Measurements from ENCODE around the gene ANAPC10.
"Not testable (repeated sequence)": the region's sequence is repeated elsewhere in the genome, so short reads cannot be mapped to it uniquely, and the experiment has no call there.

ANAPC10 gene, protein sequence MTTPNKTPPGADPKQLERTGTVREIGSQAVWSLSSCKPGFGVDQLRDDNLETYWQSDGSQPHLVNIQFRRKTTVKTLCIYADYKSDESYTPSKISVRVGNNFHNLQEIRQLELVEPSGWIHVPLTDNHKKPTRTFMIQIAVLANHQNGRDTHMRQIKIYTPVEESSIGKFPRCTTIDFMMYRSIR

DNA sequence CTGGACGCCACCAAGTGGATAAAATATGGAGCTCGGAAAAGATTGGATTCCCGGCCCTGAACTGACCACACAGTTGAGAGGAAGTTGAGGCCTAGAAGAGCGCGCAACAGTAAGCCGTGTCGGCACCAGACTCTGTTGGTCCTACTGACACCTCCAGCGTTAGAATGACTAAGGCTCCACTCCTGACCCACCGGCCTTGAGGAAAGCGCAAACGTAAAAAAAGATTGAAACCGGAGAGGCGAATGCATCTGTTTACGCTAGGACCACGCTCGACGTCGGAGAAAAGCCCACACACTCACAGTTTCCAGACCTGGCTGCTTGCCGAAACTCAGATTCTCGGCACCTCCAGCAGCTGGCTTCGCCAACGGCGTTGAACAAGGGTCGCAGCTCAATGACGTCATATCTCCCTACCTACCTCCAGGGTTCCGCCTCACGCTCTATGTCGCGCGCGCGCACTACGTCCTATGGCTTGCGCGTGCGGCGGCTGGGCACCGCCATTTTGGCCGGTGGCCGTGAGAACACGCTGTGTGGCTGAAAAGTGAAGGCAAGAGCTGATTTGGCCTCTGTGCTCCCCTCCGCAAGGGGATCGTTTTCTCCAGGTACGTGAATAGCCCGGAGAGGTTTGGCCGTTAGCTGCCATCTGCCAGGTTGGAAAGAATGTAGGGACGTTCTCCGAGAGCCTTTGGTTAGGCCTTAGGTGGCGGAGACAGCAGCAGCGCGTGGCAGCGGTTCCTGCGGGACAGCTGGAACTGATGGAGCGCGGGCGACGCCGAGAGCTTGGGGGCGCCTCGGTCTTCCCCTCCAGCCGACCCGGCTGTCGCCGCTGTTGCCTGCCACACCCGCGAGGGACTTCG is at the start of gene ANAPC10, which contains the start of gene ABCE1:
Gene ANAPC10 (minus strand): TSS at position 376 of the 854 bp plus-strand sequence. CDS start 2,097 bp downstream, outside the sequence.
Gene ABCE1 (plus strand): TSS at position 491 of the 854 bp plus-strand sequence. CDS start 6,102 bp downstream, outside the sequence.
- peak; percentile 87 for DNase-seq

DNA sequence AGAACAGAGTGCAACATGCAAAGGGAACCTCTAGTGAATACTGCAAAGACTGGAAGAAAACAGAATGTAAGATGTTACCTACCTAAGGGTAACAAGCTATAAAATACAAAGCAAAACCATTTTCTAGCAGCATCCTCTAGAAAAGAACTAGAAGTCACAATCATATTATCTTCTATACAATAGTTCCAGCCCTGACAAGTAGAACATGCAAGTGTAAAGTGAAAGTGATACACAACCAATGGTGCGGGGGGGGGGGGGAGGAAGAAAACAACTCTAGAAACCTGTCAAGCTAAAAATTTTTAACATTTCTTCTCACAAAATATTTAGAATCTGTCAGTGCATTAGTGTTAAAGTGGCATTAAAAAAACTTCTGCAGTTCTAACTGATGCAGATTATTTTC is 38.2 kb upstream of the ANAPC10 start:
- not testable (repeated sequence) for DNase-seq

DNA sequence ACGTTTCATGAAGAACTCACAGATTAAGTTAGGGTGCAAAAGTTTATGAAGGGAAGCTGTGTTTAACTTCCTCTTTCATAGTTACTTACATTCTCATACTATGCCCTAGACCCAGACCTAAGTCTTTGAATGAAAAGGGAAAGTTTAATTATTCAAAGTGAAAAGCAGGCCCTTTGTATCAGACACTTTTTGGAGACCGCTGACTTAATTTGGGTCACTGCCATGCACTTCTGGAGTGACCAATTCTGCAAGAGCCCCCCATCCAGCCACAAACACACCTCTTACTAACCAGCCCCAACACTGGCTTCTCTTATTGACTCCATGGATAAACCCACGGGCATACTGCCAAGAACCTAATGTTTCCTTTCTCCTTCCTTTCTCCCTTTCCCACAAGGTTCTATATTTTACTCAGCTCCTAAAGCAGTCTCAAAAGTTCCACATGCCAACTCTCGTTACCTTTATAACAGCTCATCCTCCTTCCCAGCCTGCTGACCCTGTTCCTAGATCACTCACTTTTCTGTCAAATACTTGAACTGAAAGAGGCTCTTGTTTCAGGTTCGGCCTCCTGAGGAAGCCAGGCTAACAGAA is 34.6 kb upstream of the ANAPC10 start:
- no peak for DNase-seq

DNA sequence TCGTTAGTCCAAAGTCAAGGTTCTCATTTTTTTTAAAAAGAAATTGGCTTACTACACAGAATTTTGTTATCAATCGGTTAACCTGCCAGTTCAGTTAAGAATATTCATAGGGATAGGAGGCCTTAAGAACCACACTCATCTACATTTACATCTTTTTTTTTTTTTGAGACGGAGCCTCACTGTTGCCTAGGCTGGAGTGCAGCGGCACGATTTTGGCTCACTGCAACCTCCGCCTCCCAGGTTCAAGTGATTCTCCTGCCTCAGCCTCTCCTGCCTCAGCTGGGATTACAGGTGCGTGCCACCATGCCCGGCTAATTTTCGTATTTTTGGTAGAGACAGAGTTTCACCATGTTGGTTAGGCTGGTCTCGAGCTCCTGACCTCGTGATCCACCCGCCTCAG is 33.9 kb upstream of the ANAPC10 start:
- no peak for DNase-seq

DNA sequence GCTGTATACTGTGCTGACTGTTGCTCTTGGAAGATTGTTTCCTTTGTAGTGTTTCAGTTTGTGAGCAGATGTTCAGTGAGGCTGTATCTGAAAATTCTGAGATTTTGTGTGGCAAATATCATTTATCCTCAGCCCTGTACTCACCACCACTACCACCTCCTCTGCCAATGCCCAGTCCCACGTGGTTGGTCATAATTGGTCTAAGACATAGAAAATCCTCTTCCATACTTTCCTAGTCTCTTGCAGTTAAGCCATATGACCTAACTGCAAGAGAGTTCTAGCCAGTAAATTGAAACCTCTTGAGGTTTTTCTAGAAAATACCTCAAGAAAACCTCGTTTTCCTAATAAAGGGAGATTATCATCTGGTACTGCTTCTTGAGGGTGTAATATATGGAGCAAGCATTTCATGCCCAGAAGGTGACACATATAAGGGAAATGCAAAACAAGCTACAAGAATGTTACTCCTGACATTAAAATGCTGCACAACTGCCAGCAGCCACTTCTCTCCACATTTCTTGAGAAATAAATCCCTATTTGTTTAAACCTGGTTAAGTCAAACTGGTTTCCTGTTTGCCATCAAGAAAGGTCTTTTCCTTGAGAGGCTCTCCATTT is 32.9 kb upstream of the ANAPC10 start:
- no peak for DNase-seq

DNA sequence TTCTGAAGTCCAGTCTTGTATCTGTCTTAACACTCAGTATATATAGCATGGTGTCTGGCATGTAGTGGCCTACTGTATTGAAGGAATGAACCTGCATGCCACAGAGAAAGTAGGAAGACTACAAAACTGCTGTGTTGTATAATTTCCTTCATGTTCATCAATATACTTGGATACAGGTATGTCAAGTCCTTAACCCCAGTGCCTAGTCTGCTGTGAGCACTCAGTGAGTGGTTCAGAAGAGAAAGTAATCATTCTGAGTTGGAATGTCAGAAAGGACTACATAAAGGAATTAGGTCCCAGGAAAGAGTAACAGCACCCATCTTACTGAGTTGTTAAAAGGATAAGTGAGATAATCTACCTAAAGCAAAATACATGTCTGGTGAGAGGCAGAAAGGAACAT is 32.1 kb upstream of the ANAPC10 start:
- no peak for DNase-seq

DNA sequence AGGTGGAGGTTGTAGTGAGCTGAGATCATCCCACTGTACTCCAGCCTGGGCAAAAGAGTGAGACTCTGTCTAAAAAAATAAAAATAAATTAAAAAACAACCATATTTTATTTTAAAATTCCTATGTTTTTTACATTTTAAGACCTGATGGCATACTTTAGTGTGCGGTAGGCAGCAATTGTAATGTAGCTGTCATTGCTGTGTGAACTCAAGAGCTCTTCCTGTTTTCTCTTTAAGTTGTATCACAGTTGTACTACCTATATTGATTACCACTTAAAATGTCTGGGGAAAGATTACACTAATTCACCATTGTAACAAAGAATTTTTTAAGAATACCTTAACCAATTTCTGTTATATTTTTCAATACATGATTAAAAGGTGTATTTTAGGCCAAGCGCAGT is 27.4 kb upstream of the ANAPC10 start:
- DNase-seq: no peak

DNA sequence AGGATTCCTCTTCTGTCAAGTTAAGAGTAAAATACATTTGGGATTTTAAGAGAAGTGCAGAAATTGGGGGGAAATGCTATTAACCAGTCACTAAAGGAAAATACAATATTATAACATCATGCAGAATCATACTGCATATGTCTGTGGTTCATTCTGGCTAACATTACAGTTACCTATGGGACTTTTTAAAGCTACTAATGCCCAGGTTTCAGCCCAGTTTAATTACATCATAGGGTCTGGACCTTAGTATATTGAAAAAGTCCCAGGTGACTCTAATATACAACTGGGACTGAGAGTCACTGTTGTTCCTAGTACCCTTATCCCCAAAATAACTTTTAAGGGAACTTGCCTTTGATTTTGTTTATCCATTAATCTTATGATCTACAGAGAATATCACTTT is 10.1 kb upstream of the ANAPC10 start:
- DNase-seq: no peak

DNA sequence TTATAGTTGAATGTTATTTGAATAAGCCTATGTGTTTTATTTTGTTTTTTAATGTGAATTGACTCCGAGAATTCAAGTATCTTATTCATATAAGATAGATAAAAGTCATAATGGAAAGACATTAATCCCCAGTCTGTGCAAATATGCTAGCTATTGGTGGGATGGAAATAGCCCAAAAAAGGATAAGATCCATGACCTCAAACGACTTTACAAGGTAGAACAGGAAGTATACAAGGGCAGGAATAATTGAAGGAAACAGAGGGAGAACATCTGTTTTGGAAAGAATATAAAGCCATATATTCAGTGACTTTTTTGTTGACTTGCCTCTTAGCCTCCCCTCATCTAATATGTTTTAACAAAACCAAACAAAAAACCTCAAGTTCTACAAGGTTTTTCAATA is 9.1 kb upstream of the ANAPC10 start:
- DNase-seq: no peak

DNA sequence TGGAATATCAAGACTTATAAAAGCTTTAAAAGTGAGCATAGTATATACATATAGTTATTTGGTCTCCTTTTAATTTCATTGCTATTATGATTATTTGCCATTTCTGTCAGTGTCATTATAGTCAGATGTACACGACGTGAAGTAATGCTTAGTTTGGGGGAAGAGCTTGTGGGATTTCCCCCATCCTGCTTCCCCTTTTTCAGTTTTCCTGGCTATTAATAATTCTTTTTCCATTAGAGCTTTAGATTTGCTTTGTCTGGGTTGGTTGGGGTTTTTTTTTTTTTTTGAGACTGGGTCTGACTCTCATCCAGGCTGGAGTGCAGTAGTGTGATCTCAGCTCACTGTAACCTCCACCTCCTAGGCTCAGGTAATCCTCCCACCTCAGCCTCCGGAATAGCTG is 5.5 kb upstream of the ANAPC10 start:
- no peak for DNase-seq

DNA sequence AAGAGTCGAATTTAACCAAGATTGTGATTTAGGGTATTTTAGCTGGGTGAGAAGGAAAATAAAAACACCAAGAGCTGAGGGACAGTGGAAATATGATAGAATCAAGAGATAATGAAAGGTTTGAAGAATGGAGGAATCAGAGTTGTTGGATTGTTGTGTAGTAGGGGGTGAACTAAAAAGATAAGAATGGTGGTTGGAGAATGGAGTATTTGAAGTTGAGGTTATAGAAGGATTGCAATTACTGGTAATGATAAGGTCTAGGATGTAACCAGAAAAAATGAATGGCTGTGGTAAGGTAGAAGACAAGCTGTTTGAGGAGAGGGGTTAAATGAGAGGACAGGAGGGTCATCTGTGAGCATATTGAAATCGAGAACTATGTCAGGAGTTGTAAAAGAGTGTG is 4.6 kb upstream of the ANAPC10 start:
- DNase-seq: no peak

DNA sequence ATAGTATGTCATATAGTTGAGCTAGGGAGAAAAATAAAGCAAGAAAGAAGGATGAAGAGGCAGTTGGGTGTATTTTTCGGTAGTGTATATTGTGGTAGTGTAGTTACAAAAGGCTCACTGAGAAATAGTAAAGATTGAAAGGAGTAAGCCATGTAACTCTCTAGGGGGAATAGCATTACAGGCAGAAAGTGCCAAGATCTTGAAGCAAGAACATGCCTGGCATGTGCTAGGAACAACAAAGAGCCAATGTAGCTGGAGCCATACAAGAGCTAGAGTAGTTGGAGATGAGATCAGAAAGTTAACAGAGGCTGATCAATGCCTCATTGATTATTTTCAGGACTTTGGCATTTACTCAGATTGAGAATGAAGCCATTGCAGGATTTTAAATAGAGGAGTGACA is 3.1 kb upstream of the ANAPC10 start:
- DNase-seq: no peak

DNA sequence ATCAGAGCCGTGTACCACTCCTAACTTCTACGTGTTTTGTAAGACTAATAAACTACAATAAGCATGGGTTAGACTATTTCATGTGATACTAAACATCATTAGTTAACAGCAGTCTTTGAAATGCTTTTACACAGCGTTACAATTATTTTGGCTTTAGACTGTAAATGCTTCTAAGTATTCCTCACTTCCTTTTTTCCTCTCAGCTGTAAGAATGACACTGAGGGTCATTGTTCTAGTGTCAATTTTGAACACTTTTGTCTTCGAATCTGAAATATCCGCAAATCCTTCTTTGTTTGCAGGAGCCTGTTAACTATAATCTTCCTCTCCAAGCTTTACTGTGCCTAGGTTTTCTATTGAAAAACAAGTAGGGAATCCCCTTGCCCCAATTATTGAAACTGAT is 1.7 kb upstream of the ANAPC10 start:
- no peak for DNase-seq

DNA sequence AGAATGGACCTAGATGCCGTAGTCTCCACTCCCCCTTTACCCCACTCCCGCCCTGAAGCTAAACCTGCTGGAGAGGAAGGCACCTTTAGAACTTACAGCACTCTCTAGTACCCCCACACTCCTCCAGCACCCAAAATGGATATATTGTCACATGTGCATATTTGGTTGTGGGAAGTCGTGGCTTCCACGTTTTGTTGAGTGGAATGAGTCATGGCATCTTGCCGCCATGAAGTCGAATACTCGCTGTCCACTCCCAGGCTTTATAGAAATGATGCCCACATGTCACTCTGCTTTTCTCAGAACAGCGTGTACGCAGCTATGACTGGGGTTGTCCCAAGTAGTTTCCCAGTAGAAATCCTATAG is 660 bp upstream of the ANAPC10 start:
- DNase-seq: peak; percentile 3

DNA sequence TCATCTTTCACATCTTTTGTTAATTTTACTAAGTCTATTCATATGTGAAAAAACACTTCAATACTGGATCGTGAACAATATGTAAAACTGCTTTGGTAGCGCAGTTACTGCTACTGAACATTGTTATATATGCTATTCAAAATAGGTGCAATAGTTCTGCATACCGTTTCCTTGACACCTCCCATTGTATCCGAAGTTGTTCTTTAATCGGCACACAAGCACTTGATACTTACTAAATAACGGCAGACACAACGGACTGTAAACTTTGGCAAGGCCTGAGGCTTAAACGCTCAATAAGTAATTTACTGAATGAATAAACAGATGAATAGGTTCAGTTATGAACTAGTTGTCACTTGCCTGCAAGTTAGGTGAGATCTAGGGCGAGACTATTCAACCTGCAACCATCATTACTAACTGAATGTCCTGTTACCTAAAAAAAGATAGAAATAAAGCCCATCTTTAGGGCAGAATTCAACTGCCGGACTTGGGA is 620 bp downstream of the ANAPC10 start:
- DNase-seq: no peak

DNA sequence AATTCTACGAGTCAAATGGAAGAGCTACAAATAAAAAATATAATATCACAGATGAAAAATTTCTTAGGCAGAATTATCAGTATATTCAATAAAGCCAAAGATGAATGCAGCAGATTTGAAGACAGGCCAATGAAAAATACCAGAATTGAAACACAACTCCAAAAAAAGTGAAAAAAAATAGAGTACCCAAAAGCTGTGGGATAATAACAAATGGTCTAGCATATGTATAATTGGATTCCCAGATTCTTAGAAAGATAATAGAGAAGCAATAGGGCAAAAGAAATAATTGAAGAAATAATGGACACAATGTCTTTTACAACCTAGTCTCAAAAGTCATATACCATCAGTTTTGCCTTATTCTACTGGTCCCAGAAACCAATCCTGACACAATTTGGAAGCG is 4.4 kb downstream of the ANAPC10 start:
- DNase-seq: no peak

DNA sequence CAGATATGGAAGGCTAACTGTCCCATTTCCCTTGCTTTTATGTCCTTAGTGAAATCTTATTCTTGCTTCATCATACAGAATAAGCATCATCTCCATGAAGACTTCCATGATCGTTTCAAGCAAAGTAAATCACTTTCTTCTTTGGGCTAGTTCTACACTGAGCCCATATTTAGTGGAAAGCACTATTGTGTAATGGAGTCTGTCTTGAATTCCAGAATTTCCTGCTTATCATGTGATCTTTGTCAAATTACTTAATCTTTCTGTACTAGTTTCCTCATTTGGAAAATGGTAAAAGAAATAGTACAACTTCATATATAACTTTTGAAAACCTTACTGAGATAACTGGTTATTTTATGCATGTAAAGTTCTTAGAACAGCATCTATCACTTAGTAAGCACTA is 7.6 kb downstream of the ANAPC10 start:
- no peak for DNase-seq

DNA sequence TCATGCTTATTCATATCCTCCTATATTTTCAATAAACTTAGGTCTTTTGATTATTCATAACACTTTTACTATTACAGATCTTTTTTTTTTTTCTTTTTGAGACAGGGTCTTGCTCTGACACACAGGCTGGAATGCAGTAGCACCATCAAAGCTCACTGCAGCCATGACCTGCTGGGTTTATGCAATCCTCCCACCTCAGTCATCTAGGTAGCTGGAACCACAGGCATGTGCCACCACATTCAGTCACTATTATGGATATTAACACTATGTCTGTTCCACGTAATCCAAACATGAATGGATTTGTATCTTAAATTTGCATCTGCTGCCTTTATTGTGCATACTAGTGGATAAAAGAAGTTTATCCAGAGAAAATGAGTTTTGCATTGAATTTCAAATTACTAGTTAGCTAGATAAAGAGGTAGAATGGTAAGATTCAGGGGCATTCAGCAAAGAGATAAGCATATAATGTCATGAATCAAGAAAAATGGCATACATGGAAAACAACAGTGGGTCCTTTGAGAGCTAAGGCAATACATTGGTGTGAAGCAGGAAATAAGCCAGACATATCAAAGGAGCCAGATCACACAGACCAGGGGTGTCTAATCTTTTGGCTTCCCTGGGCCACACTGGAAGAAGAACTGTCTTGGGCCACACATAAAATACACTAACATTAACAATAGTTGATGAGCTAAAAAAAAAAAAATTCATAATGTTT is 13.9 kb downstream of the ANAPC10 start:
- no peak for DNase-seq

DNA sequence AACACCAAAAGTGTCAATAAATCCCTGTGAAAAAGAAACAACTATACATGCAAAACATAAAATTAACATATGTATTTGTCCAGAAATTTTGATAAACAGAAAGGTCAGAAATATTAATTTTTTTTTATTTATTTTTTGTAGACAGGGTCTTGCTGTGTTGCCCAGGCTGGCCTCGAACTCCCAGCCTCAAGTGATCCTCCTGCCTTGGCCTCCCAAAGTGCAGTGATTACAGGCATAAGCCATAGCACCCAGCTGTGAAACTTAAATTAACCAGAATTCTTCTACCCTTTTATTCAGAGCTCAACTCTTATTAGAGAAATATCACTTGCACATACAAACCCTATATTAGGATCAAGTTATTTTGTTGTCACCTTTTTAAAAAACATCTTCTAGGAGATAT is 16.2 kb downstream of the ANAPC10 start:
- no peak for DNase-seq

DNA sequence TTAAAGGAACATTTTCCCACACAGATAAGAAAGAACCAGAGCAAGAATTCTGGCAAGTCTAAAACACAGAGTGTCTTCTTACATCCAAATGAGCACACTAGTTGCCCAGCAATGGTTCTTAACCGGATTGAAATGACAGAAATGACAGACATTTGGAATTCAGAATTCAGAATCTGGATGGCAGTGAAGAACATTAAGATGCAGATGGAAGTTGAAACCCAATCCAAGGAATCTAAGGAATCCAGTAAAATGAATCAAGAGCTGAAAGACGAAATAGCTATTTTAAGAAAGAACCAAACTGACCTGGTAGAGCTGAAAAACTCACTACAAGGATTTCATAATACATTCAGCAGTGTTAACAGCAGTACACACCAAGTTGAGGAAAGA is 21.5 kb downstream of the ANAPC10 start:
- DNase-seq: no peak

DNA sequence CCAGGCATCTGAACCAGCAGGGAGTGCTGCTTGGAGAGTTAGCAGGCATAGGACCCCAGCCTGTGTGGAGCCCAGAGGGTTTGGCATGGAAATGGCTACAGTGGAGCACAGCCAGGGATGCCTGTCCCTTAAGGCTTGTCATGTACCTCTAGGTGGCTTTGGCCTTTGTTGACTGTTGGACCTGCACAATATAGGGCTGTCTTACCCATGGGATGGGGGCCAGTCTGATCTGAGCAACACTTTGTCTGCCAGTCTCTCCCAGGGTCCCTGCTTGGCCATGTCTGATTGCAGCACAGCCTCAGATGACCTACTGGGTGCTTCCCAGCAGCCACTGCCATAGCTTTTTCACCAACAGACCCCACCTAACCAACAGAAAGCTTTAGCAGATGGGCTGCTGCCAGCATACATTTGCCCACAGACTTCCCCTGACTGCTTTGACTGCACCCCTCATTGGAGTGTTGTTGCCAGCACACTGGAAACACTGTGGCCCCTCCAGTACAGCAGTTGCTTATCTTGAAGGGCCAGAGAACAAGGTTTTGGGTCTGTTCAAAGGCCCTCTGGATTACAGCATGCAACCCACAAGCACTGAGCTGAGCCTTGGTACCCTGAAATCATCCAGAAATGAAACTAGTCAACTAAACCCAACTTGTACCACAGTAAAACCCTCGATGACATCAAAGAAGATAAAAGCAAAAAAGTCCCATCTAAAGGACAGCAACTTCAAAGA is 22.1 kb downstream of the ANAPC10 start:
- DNase-seq: no peak

DNA sequence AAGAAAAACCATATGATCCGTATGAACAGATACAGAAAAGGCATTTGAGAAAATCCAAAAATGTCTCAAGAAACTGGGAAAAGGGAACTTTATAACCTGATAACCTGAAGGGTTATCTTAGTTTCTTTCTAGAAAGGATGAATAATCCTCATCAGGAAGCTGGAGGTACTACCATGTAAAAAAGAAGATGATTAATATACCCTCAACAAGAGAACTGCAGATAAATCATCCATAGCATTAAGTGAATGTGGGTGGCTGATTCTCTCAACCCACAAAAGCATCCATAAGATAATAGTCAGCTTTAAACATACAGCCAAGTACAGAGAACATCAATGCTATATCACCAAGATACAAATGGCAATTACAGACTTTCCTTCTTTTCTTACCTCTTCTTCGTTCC is 26.4 kb downstream of the ANAPC10 start:
- DNase-seq: no peak

Data from NCI-H2029 treated with DMSO at 0.1 percent for 48 hours (cell line).